NCI-H187 (cell line): ENCODE data around the gene NVL.
"Not testable (repeated sequence)": the region's sequence is repeated elsewhere in the genome, so short reads cannot be mapped to it uniquely, and the experiment has no call there.

Experiments
- DNase-seq, 2 experiments: peaks; one replicate each; lab custom pipeline; 2025; lab: John Stamatoyannopoulos, UW

NVL gene

GRCh38 chr1:224338150-224338838 lies 8.3 kb upstream of the NVL start:
- no peak for DNase-seq

GRCh38 chr1:224333939-224334786 lies 4.2 kb upstream of the NVL start:
- DNase-seq: no peak

- peak in 1 of 2 experiments; percentile 1 for DNase-seq
Measured at GRCh38 chr1:224333309-224333926, 3.4 kb upstream of the NVL start.

GRCh38 chr1:224331824-224332223 lies 1.9 kb upstream of the NVL start:
- no peak for DNase-seq

GRCh38 chr1:224331326-224331725 lies 1.4 kb upstream of the NVL start:
- no peak for DNase-seq

GRCh38 chr1:224329484-224329841 lies 509 bp downstream of the NVL start:
- no peak for DNase-seq

GRCh38 chr1:224328644-224329043 lies 1.3 kb downstream of the NVL start:
- DNase-seq: no peak

GRCh38 chr1:224325959-224326358 lies 4.0 kb downstream of the NVL start:
- no peak for DNase-seq

GRCh38 chr1:224321706-224322105 lies 8.3 kb downstream of the NVL start:
- no peak for DNase-seq

- peak; percentile 1 to 13 for DNase-seq
Measured at GRCh38 chr1:224317383-224318045, 12.5 kb downstream of the NVL start.

- no peak for DNase-seq
Measured at GRCh38 chr1:224312025-224312424, 17.9 kb downstream of the NVL start.

- DNase-seq: not testable (repeated sequence)
Measured at GRCh38 chr1:224311503-224311902, 18.5 kb downstream of the NVL start.

GRCh38 chr1:224308064-224308463 lies 21.9 kb downstream of the NVL start:
- DNase-seq: no peak

- no peak for DNase-seq
Measured at GRCh38 chr1:224304767-224305166, 25.2 kb downstream of the NVL start.

- no peak for DNase-seq
Measured at GRCh38 chr1:224302947-224303346, 27.0 kb downstream of the NVL start.

- DNase-seq: no peak
Measured at GRCh38 chr1:224301391-224301790, 28.6 kb downstream of the NVL start.

- no peak for DNase-seq
Measured at GRCh38 chr1:224300346-224300745, 29.6 kb downstream of the NVL start.

GRCh38 chr1:224298346-224299330 lies 31.3 kb downstream of the NVL start:
- no peak for DNase-seq

GRCh38 chr1:224294775-224295174 lies 35.2 kb downstream of the NVL start:
- DNase-seq: no peak

GRCh38 chr1:224292419-224292818 lies 37.6 kb downstream of the NVL start:
- DNase-seq: no peak

GRCh38 chr1:224289396-224289795 lies 40.6 kb downstream of the NVL start:
- no peak for DNase-seq
